HG03108 (cell line): Measurements from ENCODE around the gene XAGE1A.
"Not testable (repeated sequence)": the region's sequence is repeated elsewhere in the genome, so short reads cannot be mapped to it uniquely, and the experiment has no call there.

Experiments
- ATAC-seq: cut with Tn5 transposase; IDR thresholded peaks from one replicate; pipeline ENCODE4 v1.9.1; 2021; ENCODE audit warnings: moderate library complexity; ENCODE audit not compliant: unreplicated experiment

The XAGE1A gene

GRCh38 chrX:52495545-52496418 is at the start of gene XAGE1A:
Gene XAGE1A (plus strand): TSS chrX:52495808. CDS start chrX:52497362, 1,554 bp downstream.
- not testable (repeated sequence) for ATAC-seq

GRCh38 chrX:52452031-52452430 is 43.6 kb upstream of the XAGE1A start:
- ATAC-seq, result not testable (repeated sequence)

GRCh38 chrX:52471301-52471700 is 24.3 kb upstream of the XAGE1A start:
- not testable (repeated sequence) for ATAC-seq

- not testable (repeated sequence) for ATAC-seq
These were observed 788 bp downstream of the XAGE1A start for GRCh38 chrX:52496419-52496772.

GRCh38 chrX:52501362-52501761 is 5.8 kb downstream of the XAGE1A start:
- ATAC-seq, result not testable (repeated sequence)

- no peak for ATAC-seq
These were observed 8.9 kb downstream of the XAGE1A start for GRCh38 chrX:52504551-52504950.

- ATAC-seq, result no peak
These were observed 11.7 kb downstream of the XAGE1A start for GRCh38 chrX:52507331-52507730.

- no peak for ATAC-seq
These were observed 14.3 kb downstream of the XAGE1A start for GRCh38 chrX:52509916-52510315.

- ATAC-seq, result not testable (repeated sequence)
These were observed 15.5 kb downstream of the XAGE1A start for GRCh38 chrX:52511126-52511525.

GRCh38 chrX:52516110-52516986 is 20.7 kb downstream of the XAGE1A start:
- ATAC-seq, result not testable (repeated sequence)

GRCh38 chrX:52516987-52517325 is 21.3 kb downstream of the XAGE1A start, which contains the start of gene XAGE1B:
Gene XAGE1B (minus strand): TSS chrX:52517063. CDS start chrX:52515527, 1,536 bp downstream.
- not testable (repeated sequence) for ATAC-seq

GRCh38 chrX:52541051-52541450 is 45.4 kb downstream of the XAGE1A start:
- ATAC-seq, result not testable (repeated sequence)

GRCh38 chrX:52542311-52542710 is 46.7 kb downstream of the XAGE1A start:
- no peak for ATAC-seq

- no peak for ATAC-seq
These were observed 48.7 kb downstream of the XAGE1A start for GRCh38 chrX:52544147-52544840.

GRCh38 chrX:52548769-52549168 is 53.2 kb downstream of the XAGE1A start:
- not testable (repeated sequence) for ATAC-seq
